H7 (cell line): ENCODE data around the gene FOXS1. TPM values are rescaled to one million over a fixed set of nuclear protein-coding genes. Genes with fewer than 3 reads are reported as not detected.
"Not testable (repeated sequence)": the region's sequence is repeated elsewhere in the genome, so short reads cannot be mapped to it uniquely, and the experiment has no call there.

Source experiments
- DNase-seq: peaks from one replicate; pipeline ENCODE4 v3.0.0; 2012
- H3K27me3 ChIP-seq: 2 replicates; pipeline ENCODE4 v1.6.0; 2011; ENCODE audit warnings: mild to moderate bottlenecking, low read length; ENCODE audit not compliant: control insufficient read depth, insufficient read depth
- H3K36me3 ChIP-seq: replicated peaks from 2 replicates; pipeline ENCODE4 v1.5.1; 2011; ENCODE audit warnings: low read length; ENCODE audit not compliant: control insufficient read depth, insufficient read depth
- H3K4me3 ChIP-seq: 2 replicates; pipeline ENCODE4 v1.5.1; 2011; ENCODE audit warnings: low read depth, mild to moderate bottlenecking, control low read depth, low read length, moderate library complexity; ENCODE audit not compliant: insufficient read depth
- total RNA-seq: library from RNA; depleted of rRNA; stranded (reverse); fragments of >200 nt; shearing (Covaris generic); gene quantifications from 2 replicates; pipeline ENCODE4 v1.2.3, GENCODE V29; 2014

Gene FOXS1
- total RNA-seq, 1 experiment from 2014 or later = 0.38 TPM

DNA sequence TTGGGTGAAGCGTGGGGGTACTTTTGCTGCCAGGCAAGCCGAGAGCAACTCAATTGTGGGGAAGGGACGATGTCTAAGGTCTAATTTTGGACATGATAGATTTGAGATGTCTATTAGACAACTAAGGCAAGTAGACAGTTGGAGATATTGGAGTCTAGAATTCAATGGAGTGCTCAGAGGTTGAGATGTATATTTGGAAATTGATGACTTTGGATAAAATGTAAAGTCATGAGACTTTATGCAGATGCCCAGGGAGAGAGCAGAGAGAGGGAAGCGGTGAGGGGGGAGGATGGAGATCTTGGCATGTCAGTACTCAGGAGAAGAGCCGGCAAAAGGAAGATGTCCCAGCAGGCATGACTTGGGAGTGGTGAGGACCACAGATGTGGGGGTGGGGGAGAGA is 19.3 kb downstream of the FOXS1 start:
- H3K36me3 ChIP-seq = no peaks in the 10 kb centered on the region
- no peak overlapping the region for H3K4me3 ChIP-seq
- no peak for DNase-seq
- no peaks in the 10 kb centered on the region for H3K27me3 ChIP-seq

DNA sequence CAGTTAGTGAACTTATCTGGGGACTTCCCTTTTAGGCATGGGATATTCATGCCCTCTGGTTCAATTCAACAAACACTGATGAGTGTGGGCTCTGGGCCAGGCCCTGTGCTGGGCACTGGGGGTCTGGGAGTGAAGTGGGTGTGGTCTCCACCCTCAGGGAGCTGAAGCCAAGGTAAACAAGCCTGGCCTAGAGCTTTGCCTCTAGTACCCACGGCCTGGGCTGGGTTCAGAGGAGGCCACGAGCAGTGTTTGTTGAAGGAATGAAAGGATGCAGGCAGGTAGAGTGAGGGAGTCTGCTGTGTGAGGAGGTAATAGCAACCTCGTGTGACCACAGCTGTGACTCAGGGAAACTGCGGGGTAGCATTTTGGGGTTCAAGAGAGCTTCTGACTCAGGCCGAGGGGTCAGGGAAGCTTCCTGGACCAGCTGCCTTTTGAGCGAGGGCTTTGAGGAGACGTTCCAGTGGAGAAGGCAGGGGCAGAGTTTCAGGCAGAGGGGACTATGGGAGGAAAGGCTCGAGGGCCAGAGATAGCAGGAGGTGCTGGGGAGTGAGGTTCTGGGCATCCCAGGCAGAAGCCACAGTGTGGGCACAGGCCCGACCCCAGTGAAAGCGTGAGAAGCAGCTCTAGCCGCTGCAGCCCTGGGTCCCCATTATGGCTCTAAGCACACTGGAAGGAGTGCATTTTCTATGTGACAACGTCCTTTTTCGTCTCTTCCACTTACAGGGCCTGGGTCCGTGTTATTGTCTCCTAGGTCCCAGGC is 20.7 kb downstream of the FOXS1 start:
- no peak overlapping the region for H3K4me3 ChIP-seq
- H3K36me3 ChIP-seq = no peaks in the 10 kb centered on the region
- no peaks in the 10 kb centered on the region for H3K27me3 ChIP-seq
- DNase-seq = peak; percentile 32

- peak; percentile 38 for DNase-seq
- Histone ChIP-seq H3K36me3 (no peaks in the 10 kb centered on the region), H3K4me3 (no peak overlapping the region), H3K27me3 (no peaks in the 10 kb centered on the region)
Measured at GRCh38 chr20:31824125-31824485, 21.3 kb downstream of the FOXS1 start.

- no peak overlapping the region for H3K4me3 ChIP-seq
- peak; percentile 67 for DNase-seq
- H3K27me3 ChIP-seq = no peaks in the 10 kb centered on the region
- no peaks in the 10 kb centered on the region for H3K36me3 ChIP-seq
Measured at GRCh38 chr20:31823360-31824124, 21.9 kb downstream of the FOXS1 start.

- H3K27me3 ChIP-seq = no peaks in the 10 kb centered on the region
- no peaks in the 10 kb centered on the region for H3K36me3 ChIP-seq
- no peak overlapping the region for H3K4me3 ChIP-seq
- peak; percentile 99 for DNase-seq
Measured at GRCh38 chr20:31822421-31823330, 22.7 kb downstream of the FOXS1 start.

DNA sequence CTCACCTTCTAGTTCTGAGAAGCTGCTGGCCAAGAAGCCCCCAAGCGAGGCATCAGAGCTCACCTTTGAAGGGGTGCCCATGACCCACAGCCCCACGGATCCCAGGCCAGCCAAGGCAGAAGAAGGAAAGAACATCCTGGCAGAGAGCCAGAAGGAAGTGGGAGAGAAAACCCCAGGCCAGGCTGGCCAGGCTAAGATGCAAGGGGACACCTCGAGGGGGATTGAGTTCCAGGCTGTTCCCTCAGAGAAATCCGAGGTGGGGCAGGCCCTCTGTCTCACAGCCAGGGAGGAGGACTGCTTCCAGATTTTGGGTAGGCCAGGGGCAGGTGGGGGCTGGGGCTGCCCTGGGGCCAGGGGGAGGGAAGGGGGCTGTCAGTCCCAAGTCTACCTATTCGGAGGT is 24.0 kb downstream of the FOXS1 start:
- Histone ChIP-seq H3K36me3 (no peaks in the 10 kb centered on the region), H3K27me3 (no peaks in the 10 kb centered on the region), H3K4me3 (no peak overlapping the region)
- peak; percentile 58 for DNase-seq

DNA sequence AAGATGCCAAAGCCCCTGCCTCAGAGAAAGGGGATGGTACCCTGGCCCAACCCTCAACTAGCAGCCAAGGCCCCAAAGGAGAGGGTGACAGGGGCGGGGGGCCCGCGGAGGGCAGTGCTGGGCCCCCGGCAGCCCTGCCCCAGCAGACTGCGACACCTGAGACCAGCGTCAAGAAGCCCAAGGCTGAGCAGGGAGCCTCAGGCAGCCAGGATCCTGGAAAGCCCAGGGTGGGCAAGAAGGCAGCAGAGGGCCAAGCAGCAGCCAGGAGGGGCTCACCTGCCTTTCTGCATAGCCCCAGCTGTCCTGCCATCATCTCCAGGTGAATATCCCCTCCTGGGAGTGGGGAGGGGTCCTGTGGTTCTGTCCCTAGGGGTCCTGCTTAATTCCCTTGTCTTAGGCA is 25.2 kb downstream of the FOXS1 start:
- Histone ChIP-seq H3K4me3 (no peak overlapping the region), H3K36me3 (no peaks in the 10 kb centered on the region), H3K27me3 (no peaks in the 10 kb centered on the region)
- DNase-seq = peak; percentile 67

DNA sequence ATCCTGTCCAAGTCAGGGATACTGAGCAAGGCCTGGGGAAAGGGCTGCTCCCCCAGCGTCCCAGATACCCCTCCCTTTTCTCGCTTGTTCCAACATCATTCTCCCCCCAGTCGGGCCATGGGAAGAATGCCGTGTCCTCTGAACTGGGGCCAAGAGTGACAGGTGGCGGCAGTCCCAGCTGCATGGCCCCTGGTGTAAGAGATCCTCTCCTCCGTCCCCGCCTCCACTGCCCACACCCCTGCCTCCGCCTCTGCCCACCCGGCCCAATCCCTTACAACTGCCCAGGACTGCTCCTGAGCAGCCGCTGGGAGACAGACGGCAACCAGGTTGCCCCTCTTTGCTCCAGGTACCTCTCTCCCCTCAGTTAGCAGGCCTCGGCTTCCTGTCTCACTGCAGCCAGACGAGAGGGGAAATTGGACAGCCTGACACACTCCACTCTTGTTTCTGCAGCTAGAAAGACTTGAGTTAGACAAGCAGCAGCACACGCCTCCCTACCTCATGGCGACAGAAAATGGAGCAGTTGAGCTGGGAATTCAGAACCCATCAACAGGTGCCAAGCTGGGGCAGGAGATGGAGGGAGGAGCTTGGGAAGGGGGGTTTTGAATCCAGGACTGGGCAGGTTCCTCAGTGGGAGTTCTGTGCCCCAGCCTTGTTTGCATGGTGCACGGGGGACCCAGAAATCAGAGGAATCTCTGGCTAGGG is 26.2 kb downstream of the FOXS1 start, which contains the start of gene MYLK2:
Gene MYLK2 (plus strand): TSS at position 274 of the 702 bp plus-strand sequence. CDS start 225 bp downstream, at position 499.
- H3K36me3 ChIP-seq = no peaks in the 10 kb centered on the region
- H3K4me3 ChIP-seq = no peak within 1 kb of the TSS
- peak; percentile 61 for DNase-seq
- H3K27me3 ChIP-seq = no peaks in the 10 kb centered on the region

DNA sequence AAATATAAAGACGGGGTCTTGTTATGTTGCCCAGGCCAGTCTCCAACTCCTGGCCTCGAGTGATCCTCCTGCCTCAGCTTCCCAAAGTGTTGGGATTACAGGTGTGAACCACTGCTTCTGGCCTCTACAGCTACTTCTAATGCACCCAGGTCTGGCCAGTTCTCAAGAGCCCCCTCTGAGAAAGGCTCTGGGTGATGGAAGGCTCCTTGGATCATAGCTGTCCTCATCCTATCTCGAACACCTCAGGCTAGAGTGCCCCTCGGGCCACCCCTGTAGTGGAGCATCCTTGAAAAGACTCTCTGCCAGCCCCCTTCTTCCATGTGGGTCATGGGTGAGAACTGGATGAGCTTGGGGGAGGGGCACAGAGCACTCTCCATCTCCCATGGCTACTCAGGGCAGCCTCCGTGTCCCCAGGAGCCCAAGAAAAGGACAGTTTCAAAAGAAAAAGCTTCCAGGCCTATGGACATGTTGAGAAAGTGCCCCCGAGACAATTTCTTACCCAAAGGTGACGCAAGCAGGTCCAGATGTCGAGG is 27.0 kb downstream of the FOXS1 start:
- no peak overlapping the region for H3K4me3 ChIP-seq
- no peaks in the 10 kb centered on the region for H3K27me3 ChIP-seq
- H3K36me3 ChIP-seq = no peaks in the 10 kb centered on the region
- DNase-seq = peak; percentile 58

DNA sequence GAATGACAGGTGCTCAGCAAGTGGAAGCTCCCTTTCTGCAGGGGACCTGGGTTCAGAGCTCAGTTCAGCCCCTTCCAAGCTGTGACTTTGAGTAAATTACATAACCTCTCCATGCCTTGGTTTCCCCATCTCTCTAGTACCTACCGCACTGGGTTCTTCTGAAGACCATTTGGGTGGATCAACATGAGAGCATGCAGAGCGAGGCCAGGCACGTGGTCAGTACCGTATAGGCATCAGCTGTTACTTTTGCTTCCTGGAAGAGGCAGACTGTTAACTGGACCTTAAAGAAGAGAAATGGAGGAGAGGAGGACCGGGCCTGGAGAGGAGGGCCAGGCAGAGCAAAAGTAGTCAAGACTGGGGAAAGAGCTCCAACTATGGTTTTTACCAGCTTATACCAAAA is 27.9 kb downstream of the FOXS1 start:
- no peaks in the 10 kb centered on the region for H3K27me3 ChIP-seq
- no peak for DNase-seq
- no peak overlapping the region for H3K4me3 ChIP-seq
- H3K36me3 ChIP-seq = no peaks in the 10 kb centered on the region

- H3K4me3 ChIP-seq = no peak overlapping the region
- DNase-seq = peak; percentile 43
- H3K36me3 ChIP-seq = no peaks in the 10 kb centered on the region
- H3K27me3 ChIP-seq = no peaks in the 10 kb centered on the region
Measured at GRCh38 chr20:31816221-31816620, 29.2 kb downstream of the FOXS1 start.

DNA sequence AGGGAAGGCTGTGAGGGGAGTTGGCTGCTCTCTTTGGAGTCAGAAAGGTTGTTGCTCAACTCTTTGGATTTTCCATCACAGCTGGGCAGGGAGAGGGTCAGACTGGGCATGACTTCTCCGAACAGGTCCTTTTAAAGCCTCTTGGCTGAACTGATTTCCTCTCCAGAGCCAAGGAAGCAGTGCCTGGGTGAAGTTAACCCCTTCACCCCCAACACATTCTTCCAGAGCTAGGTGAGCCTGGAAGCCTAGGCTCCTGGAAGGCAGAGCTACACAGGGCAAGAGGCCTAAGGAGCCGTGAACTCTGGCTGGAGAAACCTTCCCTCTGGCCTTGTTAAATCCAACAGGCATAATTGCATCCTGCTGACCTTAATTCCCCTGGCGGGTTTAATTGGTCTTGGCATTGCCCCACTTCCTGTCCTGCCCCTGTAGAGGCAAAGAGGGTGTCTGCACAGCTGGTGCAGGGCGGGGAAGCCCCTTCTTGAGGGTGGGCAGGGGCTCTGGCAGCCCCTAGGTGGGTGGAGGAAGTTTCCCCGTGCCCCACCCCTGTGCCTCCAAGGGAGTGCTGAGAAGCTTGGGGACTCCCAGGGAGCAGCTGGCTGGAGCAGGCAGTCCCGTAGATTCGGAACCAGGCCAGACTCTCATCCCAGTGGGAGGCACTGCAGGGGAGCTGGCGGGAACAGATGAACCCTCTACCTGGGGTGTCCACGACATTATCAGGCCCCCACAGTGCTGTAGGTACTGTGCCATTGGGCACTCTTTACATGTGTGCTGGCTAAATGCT is 29.8 kb downstream of the FOXS1 start:
- DNase-seq = peak; percentile 79
- H3K4me3 ChIP-seq = no peak overlapping the region

GRCh38 chr20:31814142-31814541 is 31.3 kb downstream of the FOXS1 start:
- not testable (repeated sequence) for H3K36me3 ChIP-seq, H3K27me3 ChIP-seq, H3K4me3 ChIP-seq, DNase-seq

More for the DNA sequence above, 29.8 kb downstream of the FOXS1 start:
- H3K36me3 ChIP-seq = no peaks in the 10 kb centered on the region
- H3K27me3 ChIP-seq = no peaks in the 10 kb centered on the region
